Activated CD4-positive, alpha-beta T cell treated with anti-CD3 and anti-CD28 coated beads for 36 hours (primary cell): ENCODE results near the gene UST. TPM values are rescaled to one million over a fixed set of nuclear protein-coding genes. Genes with fewer than 3 reads are reported as not detected.
A peak's percentile ranks its signal among the peaks of the same experiment; 100 is the strongest.

Source experiments
- ATAC-seq: fragments of 200-7000 bp; cut with Tn5 transposase; one replicate; pipeline ENCODE4 v1.10.0; 2021; ENCODE audit warnings: mild to moderate bottlenecking, moderate library complexity
- CTCF ChIA-PET: fragments of 350-600 bp; sonication (Branson Sonifier 250); formaldehyde crosslinking; loops from one replicate; lab custom pipeline; 2021; ENCODE audit warnings: antibody characterized with exemption; lab: Charles Lee
- POLR2A ChIA-PET: fragments of 350-600 bp; sonication (Branson Sonifier 250); formaldehyde crosslinking; loops from one replicate; lab custom pipeline; 2021; ENCODE audit warnings: antibody characterized with exemption, inconsistent platforms; lab: Charles Lee
- DNase-seq: peaks from one replicate; pipeline ENCODE4 v3.0.0-alpha.2; 2020
- H3K27ac Mint-ChIP-seq: one replicate; pipeline ENCODE4 v1.8.0; 2021; ENCODE audit warnings: mixed read lengths
- H3K27me3 Mint-ChIP-seq: one replicate; pipeline ENCODE4 v1.8.0; 2021; ENCODE audit warnings: mixed read lengths
- H3K36me3 Mint-ChIP-seq: one replicate; pipeline ENCODE4 v1.8.0; 2021; ENCODE audit warnings: low read depth, mixed read lengths
- H3K4me1 Mint-ChIP-seq: one replicate; pipeline ENCODE4 v1.8.0; 2021; ENCODE audit warnings: mixed read lengths
- H3K4me3 Mint-ChIP-seq: one replicate; pipeline ENCODE4 v1.8.0; 2021; ENCODE audit warnings: mild to moderate bottlenecking, moderate library complexity, mixed read lengths
- H3K9me3 Mint-ChIP-seq: one replicate; pipeline ENCODE4 v1.8.0; 2021; ENCODE audit warnings: low read depth, mixed read lengths
- intact Hi-C, 2 experiments: fragments of 100-400 bp; cut with DNase I in 1 of 2; cut with micrococcal nuclease in 1 of 2; formaldehyde crosslinking; loops; one replicate each; pipeline versions ENCODE4 v1.14.2 to v1.15.1; 2022 to 2024; cut with DNase I, micrococcal nuclease
- total RNA-seq, 2 experiments: library from RNA; stranded (reverse); gene quantifications; one replicate each; pipeline ENCODE4 v1.2.3, GENCODE V29; 2021

The UST gene
- total RNA-seq, 2 experiments from 2014 or later, result 2.2 to 2.8 TPM

DNA sequence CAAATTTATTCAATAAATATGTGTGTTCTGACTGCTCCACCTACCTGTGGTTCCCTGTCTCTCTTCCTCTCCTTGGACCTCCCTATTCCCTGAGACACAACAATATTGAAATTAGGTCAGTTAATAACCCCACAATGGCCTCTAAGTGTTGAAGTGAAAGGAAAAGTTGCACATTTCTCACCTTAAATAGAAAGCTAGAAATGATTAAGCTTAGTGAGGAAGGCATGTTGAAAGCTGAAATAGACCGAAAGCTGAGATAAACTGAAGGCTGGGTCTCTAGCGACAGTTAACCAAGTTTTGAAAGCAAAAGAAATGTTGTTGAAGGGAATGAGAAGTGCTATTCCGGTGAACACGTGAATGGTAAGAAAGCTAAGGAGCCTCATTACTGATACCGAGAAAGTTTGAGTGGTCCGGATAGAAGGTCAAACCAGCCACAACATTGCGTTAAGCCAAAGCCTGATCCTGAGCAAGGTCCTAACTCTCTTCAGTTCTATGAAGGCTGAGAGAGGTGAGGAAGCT is 34.1 kb downstream of the UST start:
- peak overlapping the region; percentile 26 for H3K27ac Mint-ChIP-seq
- no peaks in the 10 kb centered on the region for H3K9me3 Mint-ChIP-seq
- intact Hi-C loops, result loop anchor here (1.0 to 5.0 kb wide), 5 partner anchors 23 to 50 kb away; partner anchors contain the start of gene UST (in 1 of the 2)
- H3K36me3 Mint-ChIP-seq, result no peaks in the 10 kb centered on the region
- peak overlapping the region; percentile 26 for H3K4me3 Mint-ChIP-seq
- peaks cover 25% of the 10 kb centered on the region for H3K4me1 Mint-ChIP-seq
- POLR2A ChIA-PET, result interaction anchor here (1.0 kb wide), 3 partner anchors 20 to 35 kb away, joined by 3 to 6 read pairs (median 3); no protein-coding TSS in a partner anchor
- peak; percentile 16 for DNase-seq
- CTCF ChIA-PET, result interaction anchor here (0.7 to 1.8 kb wide), 8 partner anchors 11 to 56 kb away, joined by 3 to 9 read pairs (median 4); no protein-coding TSS in a partner anchor
- H3K27me3 Mint-ChIP-seq, result peaks cover 3% of the 10 kb centered on the region
- peak; percentile 94 for ATAC-seq

DNA sequence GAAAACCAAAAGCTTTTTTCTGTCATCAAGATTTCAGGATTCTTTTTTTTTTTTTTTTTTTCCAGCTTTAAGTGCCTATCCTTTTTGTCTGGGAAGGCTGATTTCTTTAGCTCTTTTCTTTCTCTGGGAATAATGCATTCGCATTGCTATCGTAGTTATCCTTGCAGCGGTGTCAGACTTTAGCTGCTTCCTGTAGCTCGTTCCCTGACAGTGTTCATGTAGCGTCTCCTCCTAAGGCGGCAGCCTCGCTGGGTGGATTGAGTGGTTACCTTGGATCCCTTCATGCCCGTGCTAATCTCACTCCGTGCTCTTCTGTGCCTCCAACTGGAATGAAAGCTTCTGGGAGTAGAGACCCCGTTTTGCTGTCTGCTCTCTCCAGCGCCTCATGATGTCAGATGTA is 43.1 kb downstream of the UST start:
- intact Hi-C loops, result no loop called here
- Mint-ChIP-seq H3K9me3 (peaks cover 4% of the 10 kb centered on the region), H3K4me3 (no peak overlapping the region), H3K36me3 (no peaks in the 10 kb centered on the region), H3K4me1 (peaks cover 4% of the 10 kb centered on the region), H3K27ac (no peak overlapping the region), H3K27me3 (peaks cover 2% of the 10 kb centered on the region)
- ChIA-PET CTCF (interaction anchor here (0.7 to 1.2 kb wide), 4 partner anchors 38 to 222 kb away, joined by 3 to 4 read pairs (median 3); no protein-coding TSS in a partner anchor), POLR2A (no interaction called here)
- ATAC-seq, result no peak
- no peak for DNase-seq

DNA sequence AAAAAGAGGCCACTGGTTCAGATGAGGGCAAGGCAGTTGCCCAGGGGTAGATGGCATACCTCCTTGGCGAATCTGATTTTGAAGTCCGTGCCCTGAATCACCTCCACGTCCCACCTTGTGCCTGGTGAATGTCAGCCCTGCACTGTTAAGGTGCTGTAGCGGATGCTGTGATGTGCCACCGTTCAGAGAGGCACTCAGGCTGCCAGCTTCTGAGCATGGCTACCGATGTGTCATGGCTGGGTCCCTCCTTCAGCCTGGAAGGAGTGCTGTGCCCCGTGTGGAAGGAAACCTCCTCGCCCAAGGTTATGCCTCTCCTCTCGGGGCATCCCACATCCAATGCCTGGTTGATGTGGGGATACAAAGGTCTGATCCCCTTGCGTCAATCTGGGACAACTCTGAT is 43.6 kb downstream of the UST start:
- Mint-ChIP-seq H3K36me3 (no peaks in the 10 kb centered on the region), H3K9me3 (peaks cover 4% of the 10 kb centered on the region), H3K27ac (no peak overlapping the region), H3K4me3 (no peak overlapping the region), H3K27me3 (peaks cover 2% of the 10 kb centered on the region), H3K4me1 (peaks cover 4% of the 10 kb centered on the region)
- ATAC-seq, result no peak
- CTCF ChIA-PET, result interaction anchor here (0.7 to 1.2 kb wide), 3 partner anchors 37 to 184 kb away, joined by 3 to 4 read pairs (median 3); no protein-coding TSS in a partner anchor
- intact Hi-C loops, result no loop called here
- POLR2A ChIA-PET, result no interaction called here
- no peak for DNase-seq

DNA sequence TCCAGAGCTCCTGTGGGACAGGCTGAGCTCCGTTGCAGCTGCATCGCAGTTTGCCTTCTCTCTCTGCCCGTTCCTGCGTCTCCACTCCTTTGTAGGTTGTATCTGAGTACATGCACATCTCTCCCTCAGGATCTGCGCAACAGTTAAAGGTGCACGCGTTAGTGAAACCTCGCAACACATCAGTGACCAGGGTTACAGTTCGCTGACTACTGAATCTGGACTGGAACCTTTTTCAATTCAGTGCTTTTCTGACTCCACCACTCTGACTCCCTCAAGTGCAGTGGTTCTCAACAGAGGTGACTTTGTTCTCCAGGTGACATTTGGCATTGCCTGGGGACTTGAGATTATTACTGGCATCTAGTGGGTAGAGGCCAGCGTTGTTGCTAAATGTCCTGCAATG is 44.0 kb downstream of the UST start:
- no peak overlapping the region for H3K4me3 Mint-ChIP-seq
- no peaks in the 10 kb centered on the region for H3K36me3 Mint-ChIP-seq
- CTCF ChIA-PET, result no interaction called here
- H3K4me1 Mint-ChIP-seq, result peaks cover 4% of the 10 kb centered on the region
- ATAC-seq (no peak), DNase-seq (no peak)
- peaks cover 2% of the 10 kb centered on the region for H3K27me3 Mint-ChIP-seq
- POLR2A ChIA-PET, result no interaction called here
- peaks cover 4% of the 10 kb centered on the region for H3K9me3 Mint-ChIP-seq
- intact Hi-C loops, result no loop called here
- no peak overlapping the region for H3K27ac Mint-ChIP-seq

DNA sequence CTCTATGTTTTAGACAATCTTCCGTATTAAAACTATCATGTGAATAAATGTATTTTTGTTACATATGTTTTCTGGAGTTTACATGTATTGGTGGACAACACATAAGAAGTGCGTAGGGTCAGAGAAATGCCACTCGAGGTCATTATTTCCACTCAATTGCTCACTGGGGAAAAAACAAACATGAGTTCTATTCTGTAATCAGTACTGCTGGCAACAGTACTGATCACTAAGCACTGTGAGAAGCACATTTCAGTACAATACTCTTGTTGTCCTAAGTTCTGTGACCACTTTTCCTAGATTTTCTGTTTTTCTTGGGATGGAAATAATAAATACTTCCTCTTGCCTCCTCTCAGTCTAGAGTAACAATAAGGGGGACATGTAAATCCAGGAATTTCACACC is 44.5 kb downstream of the UST start:
- no peak for ATAC-seq
- Mint-ChIP-seq H3K36me3 (no peaks in the 10 kb centered on the region), H3K9me3 (peaks cover 4% of the 10 kb centered on the region), H3K27me3 (peaks cover under 1% of the 10 kb centered on the region), H3K4me3 (no peak overlapping the region), H3K27ac (no peak overlapping the region), H3K4me1 (peaks cover 4% of the 10 kb centered on the region)
- no peak for DNase-seq
- intact Hi-C loops, result no loop called here
- ChIA-PET CTCF (interaction anchor here (1.3 kb wide), 1 partner anchor 10 kb away, joined by 6 read pairs; no protein-coding TSS in a partner anchor), POLR2A (no interaction called here)

DNA sequence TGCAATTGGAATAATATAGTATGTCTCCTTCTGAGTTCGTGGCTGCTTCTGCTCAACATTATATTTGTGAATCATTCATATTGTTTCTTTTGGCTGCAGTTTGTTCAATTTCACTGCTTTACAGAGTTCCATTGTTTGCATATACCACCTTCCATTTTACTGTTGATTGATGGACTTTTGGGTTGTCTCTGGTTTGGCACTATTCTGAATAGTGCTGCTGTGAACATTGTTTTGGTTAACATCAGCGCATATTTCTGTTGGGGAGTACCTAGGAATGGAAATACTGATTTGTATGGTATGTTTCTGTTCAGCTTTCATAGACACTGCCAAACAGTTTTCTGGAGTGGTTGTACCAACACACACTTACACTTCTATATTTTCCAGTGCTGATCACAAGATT is 46.9 kb downstream of the UST start:
- no peak overlapping the region for H3K4me3 Mint-ChIP-seq

DNA sequence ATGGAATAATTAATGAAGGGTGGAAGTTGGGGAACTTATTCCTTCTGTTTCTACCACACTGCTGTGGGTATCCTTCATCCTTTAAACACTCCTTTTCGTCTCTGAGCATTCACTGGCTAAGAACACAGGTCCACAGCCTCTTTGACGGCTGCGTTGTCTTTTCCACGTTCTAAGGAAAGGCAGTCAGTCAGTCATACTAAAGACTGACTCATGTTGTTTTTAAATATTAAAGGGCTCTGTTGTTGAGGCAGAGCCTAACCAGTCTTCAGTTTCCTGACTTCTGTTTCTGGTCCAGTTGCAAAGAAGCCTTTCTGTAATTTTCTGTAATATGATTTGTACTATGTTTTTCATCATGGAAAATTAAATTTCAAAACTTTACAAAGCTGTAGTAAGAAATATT is 48.0 kb downstream of the UST start:
- ChIA-PET CTCF (interaction anchor here (0.6 kb wide), 1 partner anchor 55 kb away, joined by 3 read pairs; no protein-coding TSS in a partner anchor), POLR2A (no interaction called here)
- Mint-ChIP-seq H3K36me3 (no peaks in the 10 kb centered on the region), H3K27ac (no peak overlapping the region), H3K4me1 (no peaks in the 10 kb centered on the region), H3K4me3 (no peak overlapping the region), H3K9me3 (peaks cover 4% of the 10 kb centered on the region), H3K27me3 (peaks cover 6% of the 10 kb centered on the region)
- intact Hi-C loops, result no loop called here
- ATAC-seq (no peak), DNase-seq (no peak)

More for the DNA sequence above, 46.9 kb downstream of the UST start:
- ChIA-PET POLR2A (no interaction called here), CTCF (no interaction called here)
- Mint-ChIP-seq H3K36me3 (no peaks in the 10 kb centered on the region), H3K27me3 (peaks cover 4% of the 10 kb centered on the region), H3K27ac (no peak overlapping the region), H3K4me1 (peaks cover 4% of the 10 kb centered on the region), H3K9me3 (peaks cover 4% of the 10 kb centered on the region)
- intact Hi-C loops, result no loop called here
- DNase-seq (no peak), ATAC-seq (no peak)

DNA sequence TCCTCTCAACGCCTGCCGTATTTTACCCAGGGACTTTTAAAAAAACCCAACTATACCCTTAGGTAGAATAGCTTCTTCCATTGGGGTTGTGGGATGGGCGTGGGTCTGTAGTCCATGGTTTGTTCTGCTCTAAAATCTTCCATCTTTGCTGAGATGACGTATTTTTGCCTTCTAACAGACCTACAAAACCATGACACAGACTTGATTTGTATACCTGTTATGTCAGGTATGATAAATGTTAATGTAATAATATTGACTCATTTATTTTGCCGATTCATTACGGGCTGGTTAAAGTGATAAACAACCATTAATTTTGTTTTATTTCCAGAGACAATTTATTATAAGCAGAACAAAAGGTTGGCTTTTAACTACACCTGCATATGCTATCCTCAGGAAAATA is 48.7 kb downstream of the UST start:
- no peak for ATAC-seq
- no peak overlapping the region for H3K27ac Mint-ChIP-seq
- H3K4me1 Mint-ChIP-seq, result no peaks in the 10 kb centered on the region
- intact Hi-C loops, result no loop called here
- CTCF ChIA-PET, result no interaction called here
- H3K4me3 Mint-ChIP-seq, result no peak overlapping the region
- H3K36me3 Mint-ChIP-seq, result no peaks in the 10 kb centered on the region
- no peak for DNase-seq
- peaks cover 6% of the 10 kb centered on the region for H3K27me3 Mint-ChIP-seq
- peaks cover 4% of the 10 kb centered on the region for H3K9me3 Mint-ChIP-seq
- POLR2A ChIA-PET, result no interaction called here

DNA sequence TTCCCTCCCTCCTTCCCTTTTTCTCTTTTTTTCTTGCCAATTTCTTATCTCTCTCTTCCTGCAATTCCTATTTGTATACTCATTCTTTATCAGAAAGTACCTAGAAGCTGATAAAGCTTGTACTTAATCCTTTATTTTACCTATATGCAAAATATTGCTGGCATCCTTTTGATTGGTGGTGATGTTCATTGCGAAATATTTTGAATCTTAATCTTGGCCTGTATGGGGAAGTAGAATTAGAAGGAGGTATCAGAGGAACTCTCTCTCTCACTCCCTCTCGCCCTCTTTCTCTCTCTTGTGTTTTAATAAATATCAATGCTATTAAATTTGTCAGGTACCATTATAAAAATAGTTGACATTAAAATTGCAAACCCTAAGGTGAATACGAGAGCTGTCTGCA is 52.8 kb downstream of the UST start:
- H3K4me1 Mint-ChIP-seq, result no peaks in the 10 kb centered on the region
- ChIA-PET CTCF (interaction anchor here (0.8 kb wide), 1 partner anchor 205 kb away, joined by 3 read pairs; no protein-coding TSS in a partner anchor), POLR2A (no interaction called here)
- H3K9me3 Mint-ChIP-seq, result no peaks in the 10 kb centered on the region
- peaks cover 6% of the 10 kb centered on the region for H3K27me3 Mint-ChIP-seq
- H3K27ac Mint-ChIP-seq, result no peak overlapping the region
- no peak overlapping the region for H3K4me3 Mint-ChIP-seq
- intact Hi-C loops, result no loop called here
- H3K36me3 Mint-ChIP-seq, result no peaks in the 10 kb centered on the region
- DNase-seq (no peak), ATAC-seq (no peak)

DNA sequence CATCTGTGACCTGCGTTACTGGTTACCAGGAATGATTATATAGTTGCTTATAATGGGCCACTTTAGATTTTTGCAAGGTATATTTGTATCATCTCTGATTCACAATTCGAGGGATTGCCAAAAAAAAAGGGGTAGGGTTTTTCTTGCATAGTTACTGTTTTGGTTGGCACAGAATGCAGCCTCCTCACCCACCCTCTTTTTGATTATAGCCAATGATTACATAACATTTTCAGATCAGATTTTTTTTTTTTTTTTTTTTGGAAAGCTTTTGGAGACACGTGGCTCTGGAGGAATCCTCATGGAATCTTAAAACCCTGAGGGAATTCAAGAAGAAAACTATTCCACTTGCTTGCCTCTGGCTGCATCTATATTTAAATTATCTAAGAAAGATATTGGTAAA is 53.7 kb downstream of the UST start:
- peaks cover 3% of the 10 kb centered on the region for H3K4me1 Mint-ChIP-seq
- ChIA-PET CTCF (interaction anchor here (0.6 to 1.4 kb wide), 3 partner anchors 11 to 125 kb away, joined by 3 to 6 read pairs (median 4); no protein-coding TSS in a partner anchor), POLR2A (no interaction called here)

DNA sequence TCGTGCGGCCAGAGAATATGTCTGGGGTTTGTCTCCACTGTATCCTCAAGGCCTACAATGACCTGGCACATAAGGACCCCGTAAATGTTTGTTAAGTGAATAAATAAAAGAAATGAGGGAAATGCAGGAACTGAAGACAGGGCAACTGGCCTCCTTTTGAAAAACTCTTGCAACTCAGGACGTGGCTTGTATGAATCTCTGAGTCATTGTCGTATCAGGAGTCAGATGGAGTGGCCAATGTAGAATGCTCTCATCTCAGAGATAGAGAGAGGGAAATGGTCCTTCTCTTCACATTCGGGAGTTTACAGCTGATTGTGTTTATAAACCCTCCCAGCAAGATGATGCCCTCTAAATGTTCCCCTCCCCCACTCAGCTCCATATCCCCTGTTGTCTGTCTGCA is 57.1 kb downstream of the UST start:
- intact Hi-C loops, result no loop called here
- ChIA-PET CTCF (interaction anchor here (1.1 kb wide), 1 partner anchor 26 kb away, joined by 3 read pairs; no protein-coding TSS in a partner anchor), POLR2A (no interaction called here)
- ATAC-seq, result no peak
- Mint-ChIP-seq H3K36me3 (no peaks in the 10 kb centered on the region), H3K4me3 (no peak overlapping the region), H3K27me3 (peaks cover 1% of the 10 kb centered on the region), H3K27ac (no peak overlapping the region), H3K4me1 (peaks cover 5% of the 10 kb centered on the region), H3K9me3 (no peaks in the 10 kb centered on the region)
- DNase-seq, result no peak

More for the DNA sequence above, 53.7 kb downstream of the UST start:
- Mint-ChIP-seq H3K36me3 (no peaks in the 10 kb centered on the region), H3K27me3 (peaks cover 6% of the 10 kb centered on the region), H3K4me3 (no peak overlapping the region), H3K9me3 (no peaks in the 10 kb centered on the region), H3K27ac (no peak overlapping the region)
- intact Hi-C loops, result no loop called here
- ATAC-seq, result no peak
- no peak for DNase-seq

DNA sequence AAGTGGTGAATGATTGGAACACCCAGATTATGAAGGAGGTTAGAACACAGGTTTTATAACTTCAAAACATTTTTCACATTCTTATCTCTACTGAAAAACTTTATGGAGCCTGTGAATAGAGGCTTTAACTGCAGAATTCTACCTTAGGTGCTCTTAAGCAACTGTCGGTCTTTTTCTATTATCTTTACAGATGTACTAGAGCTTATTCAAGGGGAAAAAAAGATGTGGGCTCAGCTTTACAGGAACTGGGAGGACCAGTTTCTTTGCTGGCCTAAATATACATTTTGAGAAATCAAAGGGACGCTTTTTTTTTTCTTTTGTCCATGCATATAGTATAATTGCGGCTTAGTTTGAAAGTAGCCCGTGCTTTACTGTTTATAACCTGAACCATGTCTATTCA is 58.9 kb downstream of the UST start:
- no peaks in the 10 kb centered on the region for H3K36me3 Mint-ChIP-seq

More for the DNA sequence above, 58.9 kb downstream of the UST start:
- ChIA-PET CTCF (interaction anchor here (0.9 kb wide), 1 partner anchor 60 kb away, joined by 3 read pairs; no protein-coding TSS in a partner anchor), POLR2A (no interaction called here)
- H3K4me1 Mint-ChIP-seq, result peaks cover 7% of the 10 kb centered on the region
- DNase-seq, result no peak
- no peak overlapping the region for H3K4me3 Mint-ChIP-seq
- ATAC-seq, result no peak
- intact Hi-C loops, result no loop called here
- no peaks in the 10 kb centered on the region for H3K9me3 Mint-ChIP-seq
- H3K27me3 Mint-ChIP-seq, result no peaks in the 10 kb centered on the region
- H3K27ac Mint-ChIP-seq, result no peak overlapping the region
